Heart left ventricle (tissue), 16 donors: ENCODE measurements around the gene SMG9. TPM values are rescaled to one million over a fixed set of nuclear protein-coding genes. Genes with fewer than 3 reads are reported as not detected.

Experiments
- ATAC-seq, 4 donors: fragments of 200-7000 bp; cut with Tn5 transposase; one replicate each; pipeline ENCODE4 v1.9.1; 2020 to 2022; ENCODE audit warnings: moderate library complexity in 4 of 4, mild to moderate bottlenecking in 3 of 4, moderate number of reproducible peaks in 1 of 4
- DNase-seq, 5 donors: peaks; one replicate each; pipeline ENCODE4 v3.0.0-alpha.2; 2020
- H3K27ac ChIP-seq, 12 donors: fragments of 200-600 bp; sonication (generic) in 4 of 12; one replicate each; pipeline versions ENCODE4 v1.5.0 to v1.8.0; 2016 to 2022; ENCODE audit warnings: mild to moderate bottlenecking in 2 of 12
- H3K27me3 ChIP-seq, 9 donors: fragments of 200-600 bp; sonication (generic) in 2 of 9; one replicate each; pipeline versions ENCODE4 v1.5.1 to v1.8.0; 2016 to 2022; ENCODE audit warnings: mild to moderate bottlenecking in 3 of 9
- H3K36me3 ChIP-seq, 9 donors: fragments of 200-600 bp; sonication (generic) in 2 of 9; one replicate each; pipeline versions ENCODE4 v1.5.0 to v1.8.0; 2018 to 2022; ENCODE audit warnings: mild to moderate bottlenecking in 2 of 9
- H3K4me1 ChIP-seq, 12 donors: fragments of 200-600 bp; sonication (generic) in 4 of 12; one replicate each; pipeline versions ENCODE4 v1.5.0 to v1.8.0; 2016 to 2022; ENCODE audit warnings: mild to moderate bottlenecking in 3 of 12
- H3K4me3 ChIP-seq, 12 donors: fragments of 200-600 bp; sonication (generic) in 4 of 12; one replicate each; pipeline versions ENCODE4 v1.5.0 to v1.8.0; 2017 to 2022; ENCODE audit warnings: mild to moderate bottlenecking in 9 of 12, moderate library complexity in 4 of 12
- H3K9me3 ChIP-seq, 12 donors: fragments of 200-600 bp; sonication (generic) in 4 of 12; one replicate each; pipeline versions ENCODE4 v1.5.0 to v1.8.0; 2016 to 2022; ENCODE audit warnings: mild to moderate bottlenecking in 1 of 12
- POLR2A ChIP-seq, 2 donors: fragments of 450-650 bp; IDR thresholded peaks; one replicate each; pipeline ENCODE4 v1.6.1; 2017; ENCODE audit warnings: antibody characterized with exemption in 2 of 2, mild to moderate bottlenecking in 2 of 2, moderate library complexity in 2 of 2
- WGBS, 4 donors: extraction: QIAGEN DNeasy Blood & Tissue Kit in 2 of 4; methylation state at CpG; one replicate each; pipeline versions ENCODE4 v1.1.5 to v1.1.7; 2013 to 2018; 5-methylcytosine and 5-hydroxymethylcytosine counted together
- intact Hi-C, 10 donors: fragments of 100-400 bp; cut with DNase I; formaldehyde crosslinking; loops; one replicate each; pipeline versions ENCODE4 v1.11.1 to v1.14.2; 2022
- polyA plus RNA-seq, 2 donors: library from polyadenylated mRNA; stranded (reverse); fragments of 200-250 nt; gene quantifications; one replicate each; pipeline ENCODE4 v1.2.3, GENCODE V29; 2013
- total RNA-seq, 9 donors: library from RNA; depleted of rRNA in 2 of 9; stranded (reverse); fragments of >200 nt in 2 of 9; fragmentation: NEBNext Ultra II Directional in 3 of 9; extraction: Animal tissue kit (Norgen Biotek cat#: 25700) in 3 of 9; gene quantifications; one replicate each; pipeline versions ENCODE4 v1.1.0 to v1.2.4, GENCODE V29; 2016 to 2023
- TF ChIP-seq, protein P1 (sequence below), 12 donors: fragments of 200-600 bp; sonication (generic) in 4 of 12; IDR thresholded peaks; one replicate each; pipeline versions ENCODE4 v1.5.0 to v1.8.0; 2018 to 2022; ENCODE audit warnings: antibody characterized with exemption in 12 of 12, mild to moderate bottlenecking in 5 of 12
- donor health status: ischemic (EF 13 %, LVEDD 7.1; RV severe dilation, severe dysfunction).
- donor health status: healthy with polysubstance abuse.
- donor health status: DM: no; HTN: yes; CAD: no.
- donor health status: DM: no; HTN: no; CAD: no.
- donor health status: ischemic (EF 25% LVEDD 6.9; RV normal size, moderate dysfunction).
- donor health status: ischemic (EF 25% LVEDD 5.7; RV mildly dilated, moderate dysfunction).
- donor health status: healthy.
- donor health status: DM: yes; HTN: yes; CAD: no.
- donor health status: ischemic (EF 35%, LVEDD 5.7; RV mildly dilated, moderate dysfunction).
- donor health status: nonischemic (EF 11% LVEDD 7.7; RV severe dilation, severe dysfunction).
- donor health status: DM: yes; HTN: yes; CAD: no.
- donor health status: PGD.
- donor health status: ischemic (EF 29% LVEDD 5.4; RV normal size, mild dysfunction).
- donor health status: nonischemic (EF 23%, LVEDD 6.1; RV moderate dilation, normal function).

Gene SMG9
- total and polyA plus RNA-seq, 11 donors: 5.8 to 27.7 (median 14.9) TPM

GRCh38 chr19:43749898-43750297, 4.9 kb downstream of the SMG9 start:
- Histone ChIP-seq H3K9me3 (no peaks in the 10 kb centered on the region), H3K4me3 (no peak overlapping the region), H3K4me1 (peaks cover 0 to 30% (median 14%) of the 10 kb centered on the region in 12 donors), H3K36me3 (peaks cover 5 to 73% (median 64%) of the 10 kb centered on the region in 9 donors), H3K27ac (no peak overlapping the region), H3K27me3 (no peaks in the 10 kb centered on the region)
- no peak for TF ChIP-seq POLR2A (IDR thresholded peaks at IDR 0.05)
- TF ChIP-seq, protein P1, sequence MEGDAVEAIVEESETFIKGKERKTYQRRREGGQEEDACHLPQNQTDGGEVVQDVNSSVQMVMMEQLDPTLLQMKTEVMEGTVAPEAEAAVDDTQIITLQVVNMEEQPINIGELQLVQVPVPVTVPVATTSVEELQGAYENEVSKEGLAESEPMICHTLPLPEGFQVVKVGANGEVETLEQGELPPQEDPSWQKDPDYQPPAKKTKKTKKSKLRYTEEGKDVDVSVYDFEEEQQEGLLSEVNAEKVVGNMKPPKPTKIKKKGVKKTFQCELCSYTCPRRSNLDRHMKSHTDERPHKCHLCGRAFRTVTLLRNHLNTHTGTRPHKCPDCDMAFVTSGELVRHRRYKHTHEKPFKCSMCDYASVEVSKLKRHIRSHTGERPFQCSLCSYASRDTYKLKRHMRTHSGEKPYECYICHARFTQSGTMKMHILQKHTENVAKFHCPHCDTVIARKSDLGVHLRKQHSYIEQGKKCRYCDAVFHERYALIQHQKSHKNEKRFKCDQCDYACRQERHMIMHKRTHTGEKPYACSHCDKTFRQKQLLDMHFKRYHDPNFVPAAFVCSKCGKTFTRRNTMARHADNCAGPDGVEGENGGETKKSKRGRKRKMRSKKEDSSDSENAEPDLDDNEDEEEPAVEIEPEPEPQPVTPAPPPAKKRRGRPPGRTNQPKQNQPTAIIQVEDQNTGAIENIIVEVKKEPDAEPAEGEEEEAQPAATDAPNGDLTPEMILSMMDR (IDR thresholded peaks at IDR 0.05): no peak
- 96 to 100% (median 96%) methylated on average over 1 of the region's 1 CpG for WGBS, 4 donors
- DNase-seq (no peak), ATAC-seq (no peak)
- intact Hi-C loops: loop anchor here in 3 of 10 donors (5.0 kb wide), 2 partner anchors 32 to 83 kb away; partner anchors contain the start of gene KCNN4 (in 2 of the 3)

DNA sequence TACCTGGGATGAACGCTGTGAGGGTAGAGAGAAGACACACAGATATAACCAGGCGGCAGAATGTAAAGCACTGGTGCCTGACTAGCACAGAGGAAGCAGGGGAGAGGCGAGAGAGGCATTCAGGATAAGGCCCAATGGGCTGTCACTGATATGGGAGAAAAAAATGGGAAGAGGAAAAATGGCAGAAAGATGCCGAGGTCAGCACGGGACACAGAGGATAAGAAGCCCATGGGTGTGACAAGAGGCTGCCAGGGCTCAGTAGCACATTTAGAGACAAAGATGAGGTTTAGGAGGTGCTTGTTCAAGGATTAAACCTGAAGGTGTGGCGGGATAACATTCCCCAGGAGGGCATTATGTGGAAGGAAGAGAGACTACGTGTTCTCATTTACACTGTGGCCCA, 5.6 kb downstream of the SMG9 start:
- DNase-seq (no peak), ATAC-seq (no peak)
- H3K27ac ChIP-seq: no peak overlapping the region
- no peak for TF ChIP-seq POLR2A (IDR thresholded peaks at IDR 0.05)
- TF ChIP-seq, protein P1 (IDR thresholded peaks at IDR 0.05): no peak
- H3K9me3 ChIP-seq: no peaks in the 10 kb centered on the region
- peaks cover 5 to 81% (median 71%) of the 10 kb centered on the region in 9 donors for H3K36me3 ChIP-seq
- 78 to 82% (median 80%) methylated on average over 7 of the region's 7 CpGs for WGBS, 4 donors
- H3K4me1 ChIP-seq: peaks cover 0 to 37% (median 13%) of the 10 kb centered on the region in 12 donors
- no peaks in the 10 kb centered on the region for H3K27me3 ChIP-seq
- intact Hi-C loops: loop anchor here in 2 of 10 donors (5.0 kb wide), 1 partner anchor 33 kb away; the partner anchor contains the start of gene KCNN4 (in 2 of the 2)
- no peak overlapping the region for H3K4me3 ChIP-seq

GRCh38 chr19:43748685-43749084, 6.1 kb downstream of the SMG9 start:
- H3K4me3 ChIP-seq: no peak overlapping the region
- intact Hi-C loops: loop anchor here in 2 of 10 donors (5.0 kb wide), 1 partner anchor 34 kb away; the partner anchor contains the start of gene KCNN4 (in 2 of the 2)
- H3K9me3 ChIP-seq: no peaks in the 10 kb centered on the region
- H3K27me3 ChIP-seq: no peaks in the 10 kb centered on the region
- WGBS, 4 donors: 86 to 92% (median 88%) methylated on average over 4 of the region's 4 CpGs
- H3K27ac ChIP-seq: no peak overlapping the region
- no peak for TF ChIP-seq POLR2A (IDR thresholded peaks at IDR 0.05)
- ATAC-seq (no peak), DNase-seq (no peak)
- H3K4me1 ChIP-seq: peaks cover 0 to 36% (median 9%) of the 10 kb centered on the region in 12 donors
- H3K36me3 ChIP-seq: peaks cover 5 to 85% (median 75%) of the 10 kb centered on the region in 9 donors

DNA sequence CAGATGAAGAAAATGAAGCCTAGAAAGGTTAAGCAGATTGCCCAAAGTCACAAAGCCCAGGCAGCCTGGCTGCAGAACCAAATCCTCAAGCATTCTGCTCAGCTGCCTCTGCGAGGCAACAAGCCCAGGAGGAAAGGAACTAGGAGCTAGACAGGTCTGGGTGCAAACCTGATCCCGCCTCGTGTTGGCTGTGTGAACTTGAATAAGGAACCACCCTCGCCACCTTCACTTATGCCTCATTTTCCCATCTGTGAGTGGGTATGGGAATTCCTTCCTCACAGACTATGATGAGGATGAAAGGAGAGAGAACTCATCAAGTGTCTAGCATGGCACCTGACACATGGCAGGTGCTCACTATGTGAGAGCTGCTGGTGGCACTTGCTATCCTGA, 6.6 kb downstream of the SMG9 start:
- TF ChIP-seq, protein P1 (IDR thresholded peaks at IDR 0.05): no peak
- TF ChIP-seq POLR2A (IDR thresholded peaks at IDR 0.05): no peak
- intact Hi-C loops: loop anchor here in 2 of 10 donors (5.0 kb wide), 1 partner anchor 34 kb away; the partner anchor contains the start of gene KCNN4 (in 2 of the 2)
- Histone ChIP-seq H3K4me1 (peaks cover 0 to 36% (median 5%) of the 10 kb centered on the region in 12 donors), H3K36me3 (peaks cover 5 to 90% (median 79%) of the 10 kb centered on the region in 9 donors), H3K4me3 (no peak overlapping the region), H3K27ac (no peak overlapping the region), H3K27me3 (no peaks in the 10 kb centered on the region), H3K9me3 (no peaks in the 10 kb centered on the region)
- DNase-seq (no peak), ATAC-seq (no peak)
- WGBS, 4 donors: 87 to 100% (median 93%) methylated on average over 1 to 4 of the region's 4 CpGs
